A549 (cell line): Measurements from ENCODE around the gene CACNA1F.

Experiments used
- CEBPB ChIP-seq, 2 experiments: fragments of >200 bp in 1 of 2; sonication (Bioruptor Twin) in 1 of 2; formaldehyde crosslinking in 1 of 2; IDR thresholded peaks; 2 replicates each; pipeline ENCODE4 v1.6.1; 2012 to 2016
- EP300 ChIP-seq, 2 experiments: fragments of >200 bp; sonication (Bioruptor Twin); formaldehyde crosslinking; IDR thresholded peaks; 2 replicates in 1 of 2; 3 replicates in 1 of 2; pipeline ENCODE4 v1.6.1; 2016 to 2017
- JUN ChIP-seq, 2 experiments: fragments of >200 bp; sonication (Bioruptor Twin); formaldehyde crosslinking; IDR thresholded peaks; 2 replicates in 1 of 2; 3 replicates in 1 of 2; pipeline ENCODE4 v1.6.1; 2016 to 2017
- PHF8 ChIP-seq: fragments of 200-600 bp; sonication (generic); IDR thresholded peaks from 2 replicates; pipeline ENCODE4 v1.6.1; 2016; ENCODE audit warnings: low read depth, mild to moderate bottlenecking, antibody characterized with exemption, moderate library complexity, borderline replicate concordance
- SMC3 ChIP-seq: fragments of >200 bp; sonication (Bioruptor Twin); formaldehyde crosslinking; IDR thresholded peaks from 3 replicates; pipeline ENCODE4 v1.6.1; 2018; ENCODE audit warnings: inconsistent platforms

GRCh38 chrX:49228185-49228584, 5.0 kb downstream of the CACNA1F start:
- TF ChIP-seq EP300 (IDR thresholded peaks at IDR 0.05) (no peak), SMC3 (no peak), CEBPB (IDR thresholded peaks at IDR 0.05) (no peak), PHF8 (no peak), JUN (IDR thresholded peaks at IDR 0.05) (no peak)
